HepG2 (cell line): ENCODE results near the gene C1RL. TPM values are rescaled to one million over a fixed set of nuclear protein-coding genes. Genes with fewer than 3 reads are reported as not detected.
A peak's percentile ranks its signal among the peaks of the same experiment; 100 is the strongest.

Experiments
- ATF7 ChIP-seq, 2 experiments: fragments of 450-650 bp in 1 of 2; sonication (generic) in 1 of 2; formaldehyde crosslinking in 1 of 2; IDR thresholded peaks; 2 replicates each; pipeline versions ENCODE4 v1.4.0 to v1.6.1; 2016 to 2020; ENCODE audit warnings: antibody characterized with exemption in 1 of 2, mild to moderate bottlenecking in 1 of 2, missing genetic modification reagents in 1 of 2
- HDAC6 ChIP-seq: fragments of 200-600 bp; sonication (generic); IDR thresholded peaks from 2 replicates; pipeline ENCODE4 v1.7.0; 2017; ENCODE audit warnings: mild to moderate bottlenecking, antibody characterized with exemption, low read length, low read depth
- HMG20B ChIP-seq: conservative IDR thresholded peaks from 2 replicates; pipeline ENCODE4 v1.6.1; 2016; ENCODE audit warnings: missing genetic modification reagents, missing compliant biosample characterization
- KDM2A ChIP-seq: sonication (generic); formaldehyde crosslinking; IDR thresholded peaks from 2 replicates; pipeline ENCODE4 v1.4.0; 2020; ENCODE audit warnings: low read depth, missing genetic modification reagents, borderline replicate concordance
- KLF16 ChIP-seq, 2 experiments: sonication (generic) in 1 of 2; formaldehyde crosslinking in 1 of 2; IDR thresholded peaks; 2 replicates each; pipeline versions ENCODE4 v1.6.1 to v1.8.0; 2016 to 2023; ENCODE audit warnings: missing genetic modification reagents in 2 of 2, missing compliant biosample characterization in 1 of 2
- RFX5 ChIP-seq: IDR thresholded peaks from 2 replicates; pipeline ENCODE4 v1.6.1; 2011; ENCODE audit warnings: low read depth, low read length, improper control_type of control experiment
- SMC3 ChIP-seq: IDR thresholded peaks from 2 replicates; pipeline ENCODE4 v1.6.1; 2011; ENCODE audit warnings: low read length, improper control_type of control experiment
- STAT5B ChIP-seq: sonication (generic); formaldehyde crosslinking; IDR thresholded peaks from 2 replicates; pipeline ENCODE4 v1.4.0; 2020; ENCODE audit warnings: missing genetic modification reagents
- YY1 ChIP-seq: IDR thresholded peaks from 2 replicates; pipeline ENCODE4 v1.6.1; 2011; ENCODE audit warnings: low read length, low read depth, moderate library complexity, mild to moderate bottlenecking; ENCODE audit not compliant: insufficient read depth, insufficient replicate concordance
- ZNF251 ChIP-seq: sonication (generic); formaldehyde crosslinking; IDR thresholded peaks from 2 replicates; pipeline ENCODE4 v1.9.0; 2021; ENCODE audit warnings: mild to moderate bottlenecking, missing genetic modification reagents
- ZNF260 ChIP-seq: sonication (generic); formaldehyde crosslinking; IDR thresholded peaks from 2 replicates; pipeline ENCODE4 v1.4.0; 2020; ENCODE audit warnings: missing genetic modification reagents, low read depth, mild to moderate bottlenecking, borderline replicate concordance
- ZNF318 ChIP-seq: sonication (generic); formaldehyde crosslinking; IDR thresholded peaks from 2 replicates; pipeline ENCODE4 v1.4.0; 2020; ENCODE audit warnings: mild to moderate bottlenecking, missing genetic modification reagents
- ZNF354B ChIP-seq: sonication (generic); formaldehyde crosslinking; IDR thresholded peaks from 2 replicates; pipeline ENCODE4 v1.8.0; 2022; ENCODE audit warnings: mild to moderate bottlenecking, missing genetic modification reagents
- ZNF547 ChIP-seq: sonication (generic); formaldehyde crosslinking; IDR thresholded peaks from 2 replicates; pipeline ENCODE4 v1.5.1; 2020; ENCODE audit warnings: mild to moderate bottlenecking, missing genetic modification reagents
- ZNF678 ChIP-seq: sonication (generic); formaldehyde crosslinking; IDR thresholded peaks from 2 replicates; pipeline ENCODE4 v1.4.0; 2020; ENCODE audit warnings: mild to moderate bottlenecking, missing genetic modification reagents
- polyA plus RNA-seq, 8 experiments: library from polyadenylated mRNA; depleted of rRNA in 3 of 8; stranded (reverse) in 7 of 8; unstranded in 1 of 8; fragments of >200 nt; fragmentation: Illumina TruSeq in 4 of 8; extraction: Trizol in 4 of 8; gene quantifications; 2 replicates each; pipeline versions ENCODE4 v1.2.1 to v1.2.3, GENCODE V29; 2011 to 2016; ENCODE audit warnings: low read depth in 4 of 8, missing spikeins in 1 of 8, mixed read lengths in 1 of 8; ENCODE audit not compliant: insufficient read depth in 1 of 8
- total RNA-seq, 5 experiments: library from RNA; depleted of rRNA; stranded (reverse); fragments of >200 nt; fragmentation: Illumina TruSeq; extraction: Trizol; gene quantifications; 2 replicates each; pipeline ENCODE4 v1.2.3, GENCODE V29; 2016; ENCODE audit warnings: low read depth in 1 of 5
- TF ChIP-seq, protein P1 (sequence below): sonication (generic); formaldehyde crosslinking; IDR thresholded peaks from 2 replicates; pipeline ENCODE4 v1.5.1; 2020; ENCODE audit warnings: mild to moderate bottlenecking, missing genetic modification reagents, moderate library complexity

The C1RL gene
- total and polyA plus RNA-seq, 2 of the 13 experiments (the other 11 are each of a cell fraction or from before 2014, with no cell fraction given) = 28.9 to 53.1 TPM

DNA sequence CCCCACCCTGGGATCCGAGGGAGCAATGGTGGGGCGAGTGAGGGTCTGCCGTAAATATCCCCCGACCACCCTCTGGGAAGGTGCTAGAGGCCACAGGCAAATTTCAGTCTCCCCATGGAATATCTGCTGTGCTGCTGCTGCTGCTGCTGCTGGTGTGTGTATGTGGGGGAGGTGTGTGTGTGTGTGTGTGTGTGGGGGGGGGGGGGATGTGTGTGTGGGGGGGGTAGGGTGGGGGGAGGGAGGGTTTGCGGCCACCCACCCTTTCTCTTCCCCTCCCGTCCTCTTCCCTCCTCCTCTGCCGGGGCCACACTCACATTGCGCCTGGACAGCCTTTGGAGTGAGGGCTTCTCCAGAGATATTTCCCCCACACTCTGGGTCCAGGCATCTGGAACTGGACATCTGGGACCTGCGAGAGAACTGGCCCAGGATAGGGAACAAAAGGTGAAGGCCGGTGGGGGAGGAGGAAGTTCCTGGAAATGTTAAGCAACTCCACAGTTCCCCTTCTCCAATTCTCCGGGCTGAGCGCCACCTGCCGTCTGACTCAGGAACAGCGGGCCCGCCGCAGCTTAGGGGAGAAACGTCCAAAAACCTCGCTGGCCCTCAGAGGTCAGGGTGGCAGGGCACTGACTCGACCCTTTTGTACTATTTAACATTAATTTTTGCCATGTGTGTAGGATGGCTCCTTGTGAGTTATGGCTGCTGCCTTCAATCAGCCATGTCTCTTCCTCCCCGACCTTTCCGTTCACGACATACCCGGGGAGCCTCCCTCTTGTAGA, at the start of gene C1RL (continued):
- TF ChIP-seq ZNF318 (CRISPR knock-in tag) = no peak
- TF ChIP-seq STAT5B (CRISPR knock-in tag) = no peak
- peak; percentile 53 for TF ChIP-seq KDM2A (CRISPR knock-in tag)
- TF ChIP-seq RFX5 = no peak
- TF ChIP-seq ATF7 (IDR thresholded peaks at IDR 0.05) = no peak
- no peak; the same call in 1 of the 2 replicates for TF ChIP-seq ATF7 (CRISPR knock-in tag; IDR thresholded peaks at IDR 0.05)
- peak; percentile 57; the same call in 1 of the 2 replicates for TF ChIP-seq HMG20B
- peak; percentile 3; the same call in 1 of the 2 replicates for TF ChIP-seq ZNF547
- TF ChIP-seq KLF16 (CRISPR knock-in tag; IDR thresholded peaks at IDR 0.05) = peak in 1 of 2 experiments; percentile 66; a peak in 2 of 4 replicates
- TF ChIP-seq YY1 = peak; percentile 57
- TF ChIP-seq ZNF260 (CRISPR knock-in tag) = no peak
- TF ChIP-seq, protein P1, sequence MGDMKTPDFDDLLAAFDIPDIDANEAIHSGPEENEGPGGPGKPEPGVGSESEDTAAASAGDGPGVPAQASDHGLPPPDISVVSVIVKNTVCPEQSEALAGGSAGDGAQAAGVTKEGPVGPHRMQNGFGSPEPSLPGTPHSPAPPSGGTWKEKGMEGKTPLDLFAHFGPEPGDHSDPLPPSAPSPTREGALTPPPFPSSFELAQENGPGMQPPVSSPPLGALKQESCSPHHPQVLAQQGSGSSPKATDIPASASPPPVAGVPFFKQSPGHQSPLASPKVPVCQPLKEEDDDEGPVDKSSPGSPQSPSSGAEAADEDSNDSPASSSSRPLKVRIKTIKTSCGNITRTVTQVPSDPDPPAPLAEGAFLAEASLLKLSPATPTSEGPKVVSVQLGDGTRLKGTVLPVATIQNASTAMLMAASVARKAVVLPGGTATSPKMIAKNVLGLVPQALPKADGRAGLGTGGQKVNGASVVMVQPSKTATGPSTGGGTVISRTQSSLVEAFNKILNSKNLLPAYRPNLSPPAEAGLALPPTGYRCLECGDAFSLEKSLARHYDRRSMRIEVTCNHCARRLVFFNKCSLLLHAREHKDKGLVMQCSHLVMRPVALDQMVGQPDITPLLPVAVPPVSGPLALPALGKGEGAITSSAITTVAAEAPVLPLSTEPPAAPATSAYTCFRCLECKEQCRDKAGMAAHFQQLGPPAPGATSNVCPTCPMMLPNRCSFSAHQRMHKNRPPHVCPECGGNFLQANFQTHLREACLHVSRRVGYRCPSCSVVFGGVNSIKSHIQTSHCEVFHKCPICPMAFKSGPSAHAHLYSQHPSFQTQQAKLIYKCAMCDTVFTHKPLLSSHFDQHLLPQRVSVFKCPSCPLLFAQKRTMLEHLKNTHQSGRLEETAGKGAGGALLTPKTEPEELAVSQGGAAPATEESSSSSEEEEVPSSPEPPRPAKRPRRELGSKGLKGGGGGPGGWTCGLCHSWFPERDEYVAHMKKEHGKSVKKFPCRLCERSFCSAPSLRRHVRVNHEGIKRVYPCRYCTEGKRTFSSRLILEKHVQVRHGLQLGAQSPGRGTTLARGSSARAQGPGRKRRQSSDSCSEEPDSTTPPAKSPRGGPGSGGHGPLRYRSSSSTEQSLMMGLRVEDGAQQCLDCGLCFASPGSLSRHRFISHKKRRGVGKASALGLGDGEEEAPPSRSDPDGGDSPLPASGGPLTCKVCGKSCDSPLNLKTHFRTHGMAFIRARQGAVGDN (CRISPR knock-in tag) = no peak
- TF ChIP-seq ZNF354B (CRISPR knock-in tag) = no peak
- peak; percentile 74 for TF ChIP-seq SMC3
- TF ChIP-seq ZNF251 (CRISPR knock-in tag) = no peak
- TF ChIP-seq ZNF678 = no peak
- no peak for TF ChIP-seq HDAC6
